Neural cell (in vitro differentiated cells): ENCODE measurements around the gene SEMA6C. TPM values are rescaled to one million over a fixed set of nuclear protein-coding genes. Genes with fewer than 3 reads are reported as not detected.

Source experiments
- H2AFZ ChIP-seq: fragments of 200-600, 300-800 bp; sonication (generic), shearing (Covaris generic); 2 replicates; pipeline ENCODE4 v1.6.0; 2014; ENCODE audit warnings: low read depth, mild to moderate bottlenecking, antibody characterized with exemption, low read length, moderate library complexity
- H3F3A ChIP-seq: fragments of 200-600 bp; shearing (Covaris generic); 2 replicates; pipeline ENCODE4 v1.6.1; 2016; ENCODE audit warnings: mild to moderate bottlenecking, moderate library complexity, mixed read lengths, antibody characterized with exemption, low read length; ENCODE audit not compliant: insufficient read depth, poor library complexity, severe bottlenecking
- H3K27ac ChIP-seq: fragments of 200-600, 300-800 bp; sonication (generic), shearing (Covaris generic); 2 replicates; pipeline ENCODE4 v1.5.1; 2014; ENCODE audit warnings: mild to moderate bottlenecking, low read length, moderate library complexity
- H3K27me3 ChIP-seq: fragments of 300-800, 200-600 bp; sonication (generic), shearing (Covaris generic); 2 replicates; pipeline ENCODE4 v1.6.0; 2014; ENCODE audit warnings: mild to moderate bottlenecking, low read depth, low read length, moderate library complexity; ENCODE audit not compliant: insufficient read depth
- H3K36me3 ChIP-seq: fragments of 300-800, 200-600 bp; sonication (generic), shearing (Covaris generic); 2 replicates; pipeline ENCODE4 v1.5.1; 2014; ENCODE audit warnings: mild to moderate bottlenecking, antibody characterized with exemption, low read length, moderate library complexity; ENCODE audit not compliant: insufficient read depth
- H3K4me2 ChIP-seq: fragments of 300-800, 200-600 bp; sonication (generic), shearing (Covaris generic); 2 replicates; pipeline ENCODE4 v1.6.0; 2014; ENCODE audit warnings: mild to moderate bottlenecking, low read length
- H3K4me3 ChIP-seq: fragments of 300-800, 200-600 bp; sonication (generic), shearing (Covaris generic); 2 replicates; pipeline ENCODE4 v1.5.1; 2014; ENCODE audit warnings: mild to moderate bottlenecking, low read length, moderate library complexity
- H3K79me2 ChIP-seq: fragments of 200-600 bp; shearing (Covaris generic); replicated peaks from 2 replicates; pipeline ENCODE4 v1.6.0; 2014; ENCODE audit warnings: mild to moderate bottlenecking, low read length, moderate library complexity; ENCODE audit not compliant: insufficient read depth
- H3K9ac ChIP-seq: fragments of 300-800, 200-600 bp; sonication (generic), shearing (Covaris generic); 2 replicates; pipeline ENCODE4 v1.6.1; 2016; ENCODE audit warnings: mild to moderate bottlenecking, low read length, mixed read lengths
- H3K9me2 ChIP-seq: fragments of 200-600 bp; shearing (Covaris generic); 2 replicates; pipeline ENCODE4 v1.6.1; 2016; ENCODE audit warnings: mild to moderate bottlenecking, low read length, mixed read lengths; ENCODE audit not compliant: insufficient read depth
- H3K9me3 ChIP-seq: fragments of 200-600, 300-800 bp; sonication (generic), shearing (Covaris generic); 2 replicates; pipeline ENCODE4 v1.6.1; 2016; ENCODE audit warnings: mild to moderate bottlenecking, mixed run types, low read length, moderate library complexity, mixed read lengths
- H4K20me1 ChIP-seq: fragments of 200-600 bp; shearing (Covaris generic); 2 replicates; pipeline ENCODE4 v1.6.1; 2016; ENCODE audit warnings: mild to moderate bottlenecking, mixed run types; ENCODE audit not compliant: insufficient read depth
- EP300 ChIP-seq: fragments of 450-650 bp; conservative IDR thresholded peaks from 2 replicates; pipeline ENCODE4 v1.6.1; 2014; ENCODE audit warnings: antibody characterized with exemption, mild to moderate bottlenecking, moderate library complexity; ENCODE audit not compliant: poor library complexity, severe bottlenecking
- EZH2 ChIP-seq: fragments of 200-600, 300-800 bp; shearing (Covaris generic), sonication (generic); IDR thresholded peaks from 2 replicates; pipeline ENCODE4 v1.6.1; 2014; ENCODE audit warnings: antibody characterized with exemption, low read length, borderline replicate concordance, mild to moderate bottlenecking; ENCODE audit not compliant: insufficient read depth, poor library complexity, severe bottlenecking
- MXI1 ChIP-seq: fragments of 450-650 bp; conservative IDR thresholded peaks from 2 replicates; pipeline ENCODE4 v1.6.1; 2014; ENCODE audit warnings: antibody characterized with exemption, mild to moderate bottlenecking; ENCODE audit not compliant: poor library complexity, severe bottlenecking
- POLR2AphosphoS5 ChIP-seq: IDR thresholded peaks from 2 replicates; pipeline ENCODE4 v1.6.1; 2012
- RAD21 ChIP-seq: fragments of 450-650 bp; conservative IDR thresholded peaks from 2 replicates; pipeline ENCODE4 v1.6.1; 2014; ENCODE audit warnings: antibody characterized with exemption, mild to moderate bottlenecking, moderate library complexity
- SMC3 ChIP-seq: fragments of 450-650 bp; conservative IDR thresholded peaks from 2 replicates; pipeline ENCODE4 v1.6.1; 2014; ENCODE audit warnings: antibody characterized with exemption, mild to moderate bottlenecking, moderate library complexity; ENCODE audit not compliant: poor library complexity
- TAF1 ChIP-seq: IDR thresholded peaks from 2 replicates; pipeline ENCODE4 v1.6.1; 2012; ENCODE audit warnings: low read depth
- polyA plus RNA-seq: library from polyadenylated mRNA; depleted of rRNA; stranded (reverse); fragments of >200 nt; gene quantifications from 2 replicates; pipeline ENCODE4 v1.2.3, GENCODE V29; 2014
- TF ChIP-seq, protein P1 (sequence below): fragments of 450-650 bp; IDR thresholded peaks from 2 replicates; pipeline ENCODE4 v1.5.1; 2014; ENCODE audit warnings: antibody characterized with exemption, mild to moderate bottlenecking, moderate library complexity; ENCODE audit not compliant: poor library complexity, severe bottlenecking
- TF ChIP-seq, protein P2 (sequence below): IDR thresholded peaks from 2 replicates; pipeline ENCODE4 v1.6.1; 2012; ENCODE audit warnings: borderline replicate concordance

Gene SEMA6C
- polyA plus RNA-seq, 1 donor from 2014 or later, result 32.5 TPM

DNA sequence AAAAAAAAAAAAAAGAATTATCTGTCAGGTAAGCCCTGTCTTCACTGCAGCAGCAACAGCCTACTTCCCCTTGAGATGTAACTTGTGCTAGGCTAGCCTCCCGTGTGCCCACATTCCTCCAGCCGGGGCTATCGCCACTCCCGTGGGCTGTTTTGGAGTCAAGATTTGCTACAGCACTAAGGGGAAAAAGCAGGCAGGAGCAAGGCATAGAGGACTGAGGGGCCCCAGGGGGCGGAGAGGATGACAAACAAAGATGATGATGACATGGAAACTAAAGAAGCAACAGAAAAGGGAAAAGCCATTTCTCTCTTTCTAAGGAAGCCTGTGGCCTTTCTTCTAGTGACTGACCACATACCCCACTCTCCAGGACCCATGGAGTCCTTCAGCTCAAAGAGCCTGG, 11.9 kb upstream of the SEMA6C start:
- Histone ChIP-seq H2AFZ (no peak overlapping the region), H3K9me2 (no peaks in the 10 kb centered on the region), H4K20me1 (no peaks in the 10 kb centered on the region), H3K4me2 (no peak overlapping the region), H3K9ac (no peak overlapping the region), H3K4me3 (no peak overlapping the region), H3K36me3 (peaks cover 7% of the 10 kb centered on the region), H3K79me2 (no peaks in the 10 kb centered on the region), H3K27ac (no peak overlapping the region), H3K27me3 (no peaks in the 10 kb centered on the region), H3F3A (no peaks in the 10 kb centered on the region), H3K9me3 (no peaks in the 10 kb centered on the region)
- TF ChIP-seq MXI1 (no peak), EZH2 (no peak), EP300 (no peak), POLR2AphosphoS5 (no peak), TAF1 (no peak), RAD21 (no peak)
- TF ChIP-seq, protein P1, sequence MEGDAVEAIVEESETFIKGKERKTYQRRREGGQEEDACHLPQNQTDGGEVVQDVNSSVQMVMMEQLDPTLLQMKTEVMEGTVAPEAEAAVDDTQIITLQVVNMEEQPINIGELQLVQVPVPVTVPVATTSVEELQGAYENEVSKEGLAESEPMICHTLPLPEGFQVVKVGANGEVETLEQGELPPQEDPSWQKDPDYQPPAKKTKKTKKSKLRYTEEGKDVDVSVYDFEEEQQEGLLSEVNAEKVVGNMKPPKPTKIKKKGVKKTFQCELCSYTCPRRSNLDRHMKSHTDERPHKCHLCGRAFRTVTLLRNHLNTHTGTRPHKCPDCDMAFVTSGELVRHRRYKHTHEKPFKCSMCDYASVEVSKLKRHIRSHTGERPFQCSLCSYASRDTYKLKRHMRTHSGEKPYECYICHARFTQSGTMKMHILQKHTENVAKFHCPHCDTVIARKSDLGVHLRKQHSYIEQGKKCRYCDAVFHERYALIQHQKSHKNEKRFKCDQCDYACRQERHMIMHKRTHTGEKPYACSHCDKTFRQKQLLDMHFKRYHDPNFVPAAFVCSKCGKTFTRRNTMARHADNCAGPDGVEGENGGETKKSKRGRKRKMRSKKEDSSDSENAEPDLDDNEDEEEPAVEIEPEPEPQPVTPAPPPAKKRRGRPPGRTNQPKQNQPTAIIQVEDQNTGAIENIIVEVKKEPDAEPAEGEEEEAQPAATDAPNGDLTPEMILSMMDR, result no peak

DNA sequence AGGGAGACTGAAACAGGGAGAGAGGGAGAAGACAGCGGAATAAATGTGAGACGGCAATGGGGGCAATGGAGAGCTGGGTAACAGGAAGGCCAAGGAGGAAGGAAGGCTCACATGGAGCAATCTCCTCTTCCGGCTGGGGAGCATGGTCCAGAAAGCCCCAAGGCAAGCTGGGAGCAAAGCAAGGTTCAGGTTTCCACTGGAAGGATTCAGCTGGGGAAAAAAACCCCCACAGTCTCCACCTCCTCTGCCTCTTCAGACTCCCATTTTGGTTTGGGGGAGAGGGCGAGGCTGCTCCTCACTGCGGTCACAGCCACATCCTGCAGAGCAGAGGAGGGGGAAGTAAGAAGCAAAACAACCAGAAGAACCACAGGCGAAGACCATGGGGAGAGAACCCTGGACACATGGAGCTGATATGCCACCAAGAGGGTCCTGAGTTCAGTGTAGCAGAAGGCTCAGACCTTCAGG, 10.7 kb upstream of the SEMA6C start:
- no peak overlapping the region for H3K4me2 ChIP-seq
- no peaks in the 10 kb centered on the region for H3K9me2 ChIP-seq
- H3K4me3 ChIP-seq, result no peak overlapping the region
- no peak overlapping the region for H2AFZ ChIP-seq
- H3K27me3 ChIP-seq, result no peaks in the 10 kb centered on the region
- no peaks in the 10 kb centered on the region for H3K79me2 ChIP-seq
- H4K20me1 ChIP-seq, result no peaks in the 10 kb centered on the region
- no peak overlapping the region for H3K27ac ChIP-seq
- H3K36me3 ChIP-seq, result peaks cover 7% of the 10 kb centered on the region
- no peak for TF ChIP-seq POLR2AphosphoS5
- no peak for TF ChIP-seq RAD21
- TF ChIP-seq, protein P2, sequence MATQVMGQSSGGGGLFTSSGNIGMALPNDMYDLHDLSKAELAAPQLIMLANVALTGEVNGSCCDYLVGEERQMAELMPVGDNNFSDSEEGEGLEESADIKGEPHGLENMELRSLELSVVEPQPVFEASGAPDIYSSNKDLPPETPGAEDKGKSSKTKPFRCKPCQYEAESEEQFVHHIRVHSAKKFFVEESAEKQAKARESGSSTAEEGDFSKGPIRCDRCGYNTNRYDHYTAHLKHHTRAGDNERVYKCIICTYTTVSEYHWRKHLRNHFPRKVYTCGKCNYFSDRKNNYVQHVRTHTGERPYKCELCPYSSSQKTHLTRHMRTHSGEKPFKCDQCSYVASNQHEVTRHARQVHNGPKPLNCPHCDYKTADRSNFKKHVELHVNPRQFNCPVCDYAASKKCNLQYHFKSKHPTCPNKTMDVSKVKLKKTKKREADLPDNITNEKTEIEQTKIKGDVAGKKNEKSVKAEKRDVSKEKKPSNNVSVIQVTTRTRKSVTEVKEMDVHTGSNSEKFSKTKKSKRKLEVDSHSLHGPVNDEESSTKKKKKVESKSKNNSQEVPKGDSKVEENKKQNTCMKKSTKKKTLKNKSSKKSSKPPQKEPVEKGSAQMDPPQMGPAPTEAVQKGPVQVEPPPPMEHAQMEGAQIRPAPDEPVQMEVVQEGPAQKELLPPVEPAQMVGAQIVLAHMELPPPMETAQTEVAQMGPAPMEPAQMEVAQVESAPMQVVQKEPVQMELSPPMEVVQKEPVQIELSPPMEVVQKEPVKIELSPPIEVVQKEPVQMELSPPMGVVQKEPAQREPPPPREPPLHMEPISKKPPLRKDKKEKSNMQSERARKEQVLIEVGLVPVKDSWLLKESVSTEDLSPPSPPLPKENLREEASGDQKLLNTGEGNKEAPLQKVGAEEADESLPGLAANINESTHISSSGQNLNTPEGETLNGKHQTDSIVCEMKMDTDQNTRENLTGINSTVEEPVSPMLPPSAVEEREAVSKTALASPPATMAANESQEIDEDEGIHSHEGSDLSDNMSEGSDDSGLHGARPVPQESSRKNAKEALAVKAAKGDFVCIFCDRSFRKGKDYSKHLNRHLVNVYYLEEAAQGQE, result no peak
- TF ChIP-seq TAF1, result no peak
- TF ChIP-seq EP300, result no peak
- TF ChIP-seq SMC3, result no peak
- no peaks in the 10 kb centered on the region for H3F3A ChIP-seq
- H3K9ac ChIP-seq, result no peak overlapping the region
- no peaks in the 10 kb centered on the region for H3K9me3 ChIP-seq

DNA sequence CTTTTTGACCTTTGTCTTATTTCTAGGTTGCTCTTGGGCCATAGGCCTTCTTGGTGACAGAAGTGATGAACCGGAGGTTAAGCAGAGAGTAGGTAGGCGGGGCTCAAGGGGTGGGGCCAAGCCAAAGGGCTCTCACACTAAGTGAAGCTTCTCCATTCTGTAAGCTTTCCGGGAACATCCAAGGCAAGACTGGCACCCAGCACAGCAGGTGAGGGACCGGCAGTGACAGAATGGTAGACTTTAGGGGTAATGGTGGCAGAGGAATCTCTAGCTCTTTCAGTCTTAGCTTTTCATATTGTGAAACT, 10.0 kb upstream of the SEMA6C start, which contains the start of gene TNFAIP8L2:
TNFAIP8L2 (plus strand) TSS at position 135 of the 305 bp plus-strand sequence. CDS start 2,049 bp downstream, outside the sequence.
- H3K9me3 ChIP-seq, result no peaks in the 10 kb centered on the region
- H3K79me2 ChIP-seq, result no peaks in the 10 kb centered on the region
- no peaks in the 10 kb centered on the region for H3K9me2 ChIP-seq
- H3F3A ChIP-seq, result no peaks in the 10 kb centered on the region
- H3K9ac ChIP-seq, result no peak within 1 kb of the TSS
- peaks cover 7% of the 10 kb centered on the region for H3K36me3 ChIP-seq
- H3K4me3 ChIP-seq, result no peak within 1 kb of the TSS
- no peak within 1 kb of the TSS for H3K27ac ChIP-seq
- no peak for TF ChIP-seq RAD21
- no peaks in the 10 kb centered on the region for H3K27me3 ChIP-seq
- H3K4me2 ChIP-seq, result no peak within 1 kb of the TSS
- no peak within 1 kb of the TSS for H2AFZ ChIP-seq
- H4K20me1 ChIP-seq, result no peaks in the 10 kb centered on the region
